DMS 273 (cell line): ENCODE results near the gene TGFBR2.
A peak's percentile ranks its signal among the peaks of the same experiment; 100 is the strongest.

Experiments used
- DNase-seq: peaks from one replicate; lab custom pipeline; 2025; ENCODE audit not compliant: unreplicated experiment; lab: John Stamatoyannopoulos, UW

Gene TGFBR2

DNA sequence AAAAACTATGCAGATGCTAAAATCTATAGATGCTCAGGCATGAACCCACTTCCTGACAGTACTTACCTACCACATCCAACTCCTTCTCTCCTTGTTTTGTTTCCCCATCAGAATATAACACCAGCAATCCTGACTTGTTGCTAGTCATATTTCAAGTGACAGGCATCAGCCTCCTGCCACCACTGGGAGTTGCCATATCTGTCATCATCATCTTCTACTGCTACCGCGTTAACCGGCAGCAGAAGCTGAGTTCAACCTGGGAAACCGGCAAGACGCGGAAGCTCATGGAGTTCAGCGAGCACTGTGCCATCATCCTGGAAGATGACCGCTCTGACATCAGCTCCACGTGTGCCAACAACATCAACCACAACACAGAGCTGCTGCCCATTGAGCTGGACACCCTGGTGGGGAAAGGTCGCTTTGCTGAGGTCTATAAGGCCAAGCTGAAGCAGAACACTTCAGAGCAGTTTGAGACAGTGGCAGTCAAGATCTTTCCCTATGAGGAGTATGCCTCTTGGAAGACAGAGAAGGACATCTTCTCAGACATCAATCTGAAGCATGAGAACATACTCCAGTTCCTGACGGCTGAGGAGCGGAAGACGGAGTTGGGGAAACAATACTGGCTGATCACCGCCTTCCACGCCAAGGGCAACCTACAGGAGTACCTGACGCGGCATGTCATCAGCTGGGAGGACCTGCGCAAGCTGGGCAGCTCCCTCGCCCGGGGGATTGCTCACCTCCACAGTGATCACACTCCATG is 65.3 kb downstream of the TGFBR2 start:
- no peak for DNase-seq

DNA sequence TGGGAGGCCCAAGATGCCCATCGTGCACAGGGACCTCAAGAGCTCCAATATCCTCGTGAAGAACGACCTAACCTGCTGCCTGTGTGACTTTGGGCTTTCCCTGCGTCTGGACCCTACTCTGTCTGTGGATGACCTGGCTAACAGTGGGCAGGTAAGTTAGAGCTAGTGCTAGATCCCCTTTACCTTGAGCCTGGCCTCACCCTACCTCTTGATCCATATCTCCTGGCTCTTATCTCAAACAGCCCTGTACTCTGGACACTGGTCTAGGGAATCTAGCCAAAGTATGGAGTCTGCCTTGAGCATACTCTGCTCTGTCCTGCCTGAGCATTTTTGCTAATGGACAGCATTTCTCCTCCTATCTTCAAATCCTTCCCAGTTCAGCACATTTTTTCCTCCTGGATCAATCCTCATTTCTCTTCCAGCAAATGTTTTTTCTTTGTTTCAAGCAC is 65.9 kb downstream of the TGFBR2 start:
- DNase-seq, result no peak

DNA sequence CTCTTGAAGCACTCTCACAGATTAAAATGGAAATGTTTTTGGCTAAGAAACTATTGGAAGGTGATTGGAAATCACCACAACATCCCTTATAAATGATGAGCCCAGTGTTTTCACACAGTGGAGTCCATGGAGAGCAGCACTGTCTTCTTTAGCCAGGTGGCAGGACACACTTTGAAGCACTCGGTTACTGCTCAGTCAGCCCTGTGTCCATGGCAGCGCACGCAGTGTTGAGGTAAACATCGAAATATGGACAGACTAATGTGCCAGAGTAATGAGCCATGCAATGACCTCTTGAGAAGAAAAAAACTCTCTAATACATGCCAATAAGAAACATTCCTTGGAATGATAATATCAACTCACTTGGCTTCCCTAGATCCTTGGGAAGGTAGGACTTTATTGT is 66.6 kb downstream of the TGFBR2 start:
- DNase-seq, result no peak

DNA sequence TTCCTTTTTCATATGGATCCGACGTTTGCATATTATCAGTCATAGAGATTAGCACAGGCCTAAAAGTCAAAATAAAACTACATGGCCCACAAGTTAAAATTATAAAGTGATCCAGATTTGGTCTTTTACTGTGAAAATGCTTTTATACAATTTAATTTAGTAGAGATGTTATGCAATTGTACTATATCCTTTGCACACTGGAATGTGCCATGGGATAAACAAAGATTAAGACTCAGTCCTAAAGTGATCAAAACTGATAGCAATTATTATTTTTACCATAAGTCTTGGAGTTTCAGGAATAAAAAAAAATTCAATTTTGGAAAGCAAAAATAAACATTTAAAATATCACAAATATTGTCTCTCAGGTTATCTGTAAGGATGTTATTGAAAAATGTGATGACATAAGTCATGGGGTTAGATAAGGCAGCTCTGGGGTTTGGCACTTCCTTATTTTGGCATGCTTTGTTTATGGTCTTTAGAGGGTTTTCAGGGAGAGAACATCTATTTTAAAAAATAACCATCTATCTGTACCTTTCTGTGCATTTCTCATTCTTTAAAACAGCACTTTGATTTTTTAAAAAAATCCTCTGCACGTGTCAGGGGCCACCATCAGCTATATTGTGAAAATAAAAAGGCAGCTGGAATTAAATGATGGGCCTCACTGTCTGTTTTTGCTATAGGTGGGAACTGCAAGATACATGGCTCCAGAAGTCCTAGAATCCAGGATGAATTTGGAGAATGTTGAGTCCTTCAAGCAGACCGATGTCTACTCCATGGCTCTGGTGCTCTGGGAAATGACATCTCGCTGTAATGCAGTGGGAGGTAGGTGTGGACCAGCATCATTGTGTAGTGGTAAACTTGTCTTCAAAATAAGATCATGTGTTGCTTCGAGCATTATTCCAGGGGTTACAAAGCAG is 67.3 kb downstream of the TGFBR2 start:
- no peak for DNase-seq

DNA sequence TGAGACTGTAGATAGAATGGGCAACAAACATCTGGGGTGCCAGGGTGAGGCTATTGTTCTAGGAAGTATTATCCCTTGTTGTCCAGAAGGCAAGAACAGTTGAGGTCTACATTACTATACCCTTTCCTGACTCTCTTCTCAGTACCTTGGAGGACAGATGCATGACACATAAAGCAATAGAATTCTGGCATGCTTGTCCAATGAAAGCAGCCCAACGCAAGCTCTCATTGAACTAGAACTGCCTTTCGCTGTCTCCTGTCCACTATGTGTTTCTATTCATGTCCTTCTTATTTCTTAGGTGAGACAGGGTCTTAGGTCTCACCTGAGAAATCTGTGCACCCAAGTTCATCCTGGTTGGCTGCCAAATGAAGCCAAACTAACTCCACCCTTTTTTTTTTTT is 68.6 kb downstream of the TGFBR2 start:
- DNase-seq, result no peak

DNA sequence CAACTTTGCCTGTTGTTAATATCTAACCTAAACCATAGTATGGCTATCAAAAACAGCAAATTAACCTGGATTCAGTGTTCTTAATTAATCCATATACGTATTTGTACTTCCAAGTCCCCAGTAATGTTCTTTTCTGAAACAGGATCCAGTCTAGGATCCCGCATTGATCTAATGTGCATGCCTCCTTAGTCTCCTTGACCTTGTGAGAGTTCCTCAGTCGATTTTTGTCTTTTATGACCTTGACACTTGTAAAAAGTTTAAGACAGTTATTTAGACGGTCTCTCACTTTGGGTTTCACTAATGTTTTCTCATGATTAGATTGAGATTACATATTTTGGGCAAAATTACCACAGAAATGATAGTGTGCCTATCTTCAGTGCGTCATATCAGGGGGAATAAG is 69.4 kb downstream of the TGFBR2 start:
- no peak for DNase-seq

DNA sequence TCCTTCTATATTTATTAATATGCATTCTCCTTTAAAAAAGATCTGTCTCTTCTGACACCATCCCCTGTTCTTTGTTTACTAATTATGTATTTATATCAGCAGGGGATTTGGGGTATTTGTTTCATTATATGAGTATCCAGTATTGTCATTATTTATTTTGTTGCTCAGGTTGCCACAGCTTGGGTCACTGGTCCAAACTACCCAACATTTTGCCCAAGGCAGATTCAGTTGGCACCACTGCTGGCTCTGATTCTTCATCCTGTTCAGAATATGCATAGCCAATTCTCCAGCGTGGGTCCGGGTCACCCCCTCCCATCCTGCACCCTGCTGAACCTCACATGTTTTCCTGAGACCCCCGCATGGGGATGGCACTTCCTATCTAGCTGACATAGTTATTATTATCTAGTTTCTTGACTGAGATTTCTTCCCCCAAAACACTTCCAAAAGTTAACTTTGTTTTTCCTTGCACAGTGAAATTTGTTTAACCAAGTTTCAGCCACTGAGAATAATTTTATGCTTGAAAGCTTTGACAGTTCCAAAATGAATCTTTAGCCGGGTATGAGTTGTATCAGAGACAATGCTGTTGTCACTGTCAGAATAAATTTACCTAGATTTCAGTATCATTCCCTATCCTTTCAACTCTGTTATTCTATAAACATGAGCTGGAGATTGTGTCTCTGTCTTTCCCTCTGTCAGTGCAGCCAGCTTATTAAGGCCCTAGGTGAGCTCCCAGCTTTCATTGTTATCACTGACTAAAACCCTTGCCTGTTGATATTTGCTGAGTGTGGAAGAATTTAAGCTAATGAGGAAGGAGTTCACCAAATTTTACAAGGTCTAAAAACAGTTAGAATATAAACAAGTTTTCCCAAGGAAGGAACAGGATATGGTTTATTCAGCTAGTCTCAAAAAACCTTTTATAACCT is 70.3 kb downstream of the TGFBR2 start:
- DNase-seq, result no peak

DNA sequence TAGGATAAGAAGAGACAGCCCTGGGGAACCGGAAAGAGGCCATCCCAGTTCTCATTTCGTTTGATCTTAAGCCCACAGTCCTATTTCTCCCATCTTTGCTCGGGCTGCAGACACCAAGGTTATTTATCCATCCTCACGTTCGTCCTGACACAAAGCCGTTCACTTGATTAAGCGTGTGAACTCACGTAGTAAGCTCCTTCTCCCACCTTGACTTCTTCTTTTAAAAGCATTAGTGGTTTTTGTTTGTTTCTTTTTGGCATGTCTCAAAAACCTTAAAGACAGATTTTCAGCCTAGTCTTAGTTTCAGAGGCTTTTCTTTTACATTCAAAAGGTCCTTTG is 70.9 kb downstream of the TGFBR2 start:
- no peak for DNase-seq

DNA sequence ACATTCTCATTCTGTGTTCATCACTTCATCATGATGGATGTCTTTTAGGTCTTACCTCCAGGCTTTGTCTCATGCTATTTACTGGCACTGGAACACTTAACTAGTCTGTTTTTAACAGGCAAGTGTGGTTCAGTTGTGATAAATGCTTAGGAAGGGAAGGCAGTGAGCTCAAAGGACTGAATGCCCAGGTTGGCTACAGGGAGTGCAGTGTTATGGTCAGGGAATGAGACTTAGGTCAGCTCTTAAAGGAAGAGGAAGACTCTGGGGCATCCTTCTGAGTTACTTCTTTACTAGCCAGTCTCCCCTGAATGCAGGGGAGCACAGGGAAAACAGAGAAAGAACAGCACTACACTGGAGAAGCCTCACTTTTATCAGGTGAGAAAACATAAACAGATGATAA is 72.6 kb downstream of the TGFBR2 start:
- no peak for DNase-seq

DNA sequence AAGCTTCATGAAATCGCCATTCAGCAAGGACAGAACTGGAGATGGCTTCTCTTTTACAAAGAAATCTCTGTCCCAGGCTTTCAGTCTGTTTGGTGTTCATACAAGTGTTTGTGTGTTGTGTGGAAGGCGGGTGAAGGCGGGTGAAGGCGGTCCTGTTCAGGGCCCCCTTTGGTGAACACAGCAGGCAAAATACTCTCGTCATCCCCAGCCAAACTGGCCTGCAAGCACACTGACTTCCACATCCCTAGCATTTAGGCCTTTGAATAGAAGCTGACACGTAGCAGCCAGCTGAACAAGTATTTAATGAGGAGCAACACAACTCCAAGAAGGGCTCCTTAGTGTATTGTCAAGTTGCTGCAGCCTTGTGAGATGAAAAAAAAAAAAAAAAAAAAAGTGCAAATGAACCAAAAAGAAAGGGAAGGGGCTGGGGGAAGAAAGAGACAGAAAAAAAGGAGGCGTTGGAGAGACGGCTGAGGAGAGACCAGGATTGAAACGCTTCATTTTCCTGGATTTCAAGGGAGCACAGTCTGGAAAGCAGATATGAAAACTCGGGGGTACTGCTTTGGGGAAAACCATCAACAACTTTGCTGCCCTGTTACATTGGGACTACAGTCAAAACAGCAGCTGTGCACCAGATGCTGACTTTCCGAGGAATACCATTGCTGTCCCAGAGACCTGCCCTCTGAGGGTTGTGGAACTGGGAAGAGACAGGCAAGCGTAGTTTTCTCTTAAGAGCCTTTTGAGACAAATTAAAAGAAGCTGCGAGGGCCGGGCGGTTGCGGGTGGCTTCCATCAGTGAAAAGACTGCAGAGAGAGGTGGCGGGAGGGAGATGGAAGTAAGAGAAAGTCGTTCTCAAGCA is 74.6 kb downstream of the TGFBR2 start:
- peak; percentile 54 for DNase-seq

DNA sequence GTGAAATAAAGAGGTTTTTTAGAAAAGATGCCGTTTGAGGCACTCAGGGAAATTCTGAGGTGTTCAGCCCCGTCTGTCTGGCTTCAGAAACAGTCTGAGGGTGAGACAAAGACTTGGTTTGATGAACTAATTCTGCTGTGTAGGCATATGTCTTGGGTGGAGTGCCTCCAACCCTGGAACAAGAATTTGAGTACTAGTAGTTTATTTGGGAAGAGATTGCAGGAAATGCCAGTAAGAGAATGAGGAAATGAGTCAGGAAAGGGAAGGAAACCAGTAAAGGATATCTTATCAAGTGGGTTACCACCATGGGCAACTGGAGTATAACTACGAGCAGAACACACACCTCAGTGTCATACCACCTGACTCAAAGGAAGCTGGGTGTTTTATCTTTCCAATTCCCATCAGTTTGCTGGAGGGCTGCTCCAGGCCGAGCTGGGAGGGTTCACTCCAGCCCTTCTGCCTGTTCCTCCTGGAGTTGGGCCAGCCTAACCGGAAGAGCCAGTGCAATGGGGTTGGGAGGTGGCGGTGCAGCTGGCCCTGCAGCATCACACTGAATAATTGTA is 75.3 kb downstream of the TGFBR2 start:
- peak; percentile 47 for DNase-seq

DNA sequence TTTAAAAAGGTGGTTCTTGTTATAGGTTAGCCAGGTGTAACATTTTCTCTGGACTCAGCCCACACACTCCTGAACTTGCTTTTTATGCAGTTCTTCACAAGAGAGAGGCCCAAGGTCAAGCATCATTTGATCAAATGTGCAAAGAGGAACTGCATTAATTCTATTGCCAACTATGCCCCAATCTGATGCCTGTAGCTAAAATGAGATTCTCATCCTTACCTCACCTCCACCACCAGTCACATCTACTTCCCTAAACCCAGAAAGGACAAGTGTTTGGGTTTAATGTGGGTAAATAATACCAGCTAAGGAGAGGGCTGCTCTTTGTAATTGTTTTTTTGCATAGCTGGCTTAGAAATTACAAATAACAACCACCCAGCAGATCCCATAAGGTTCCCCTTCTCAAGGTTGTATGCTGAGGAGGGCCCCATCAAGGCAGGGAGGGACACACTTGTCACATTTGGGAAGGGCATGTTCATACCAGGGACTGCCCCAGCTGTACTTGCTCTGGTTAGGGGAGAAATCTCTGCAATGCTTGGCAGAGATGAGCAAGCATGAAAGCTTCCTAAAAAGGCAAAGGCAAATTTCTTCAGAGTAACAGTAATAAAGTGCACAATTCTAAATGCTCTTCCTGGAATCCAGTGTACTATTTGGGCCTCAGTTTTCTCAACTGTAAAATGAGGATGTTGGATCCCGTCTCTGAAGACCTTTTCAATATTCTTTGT is 76.2 kb downstream of the TGFBR2 start:
- DNase-seq, result no peak

DNA sequence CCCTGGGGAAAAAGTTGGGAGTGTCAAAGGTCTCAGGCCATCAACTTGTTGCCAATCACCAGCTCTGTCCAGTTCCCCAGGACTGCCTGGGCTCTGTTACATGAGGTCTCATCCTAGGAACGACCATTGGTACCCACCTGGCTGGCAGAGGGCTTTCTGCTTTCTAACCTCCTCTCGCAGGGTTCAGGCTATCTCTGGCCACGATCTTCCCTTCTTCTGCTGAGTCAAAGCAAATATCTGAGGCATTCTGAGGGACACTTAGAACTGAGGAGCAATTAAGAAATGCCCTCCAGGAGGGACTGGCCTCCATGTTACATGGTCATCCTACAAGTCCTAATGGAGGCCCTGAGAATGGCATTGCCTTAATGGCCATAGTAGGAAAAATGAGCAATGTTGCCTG is 77.4 kb downstream of the TGFBR2 start:
- DNase-seq, result no peak

DNA sequence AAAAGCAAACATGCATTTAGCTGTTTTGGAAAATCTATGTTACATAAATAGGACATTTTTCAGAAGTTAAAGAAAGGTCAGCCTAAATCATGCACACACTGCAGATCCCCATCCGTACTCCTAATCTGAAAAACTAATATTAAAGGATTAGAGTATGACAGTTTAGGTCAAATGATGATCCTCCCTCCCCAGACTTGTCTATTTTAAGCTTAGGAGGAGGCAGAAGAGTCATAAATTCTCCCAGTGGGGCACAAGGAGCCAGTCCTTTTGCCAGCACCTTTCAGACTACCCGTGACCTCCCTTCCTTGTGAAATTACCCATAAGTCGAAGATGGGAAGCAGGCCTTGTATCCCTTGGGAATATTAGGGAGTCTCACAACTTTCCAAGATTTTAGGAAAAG is 78.0 kb downstream of the TGFBR2 start:
- no peak for DNase-seq

DNA sequence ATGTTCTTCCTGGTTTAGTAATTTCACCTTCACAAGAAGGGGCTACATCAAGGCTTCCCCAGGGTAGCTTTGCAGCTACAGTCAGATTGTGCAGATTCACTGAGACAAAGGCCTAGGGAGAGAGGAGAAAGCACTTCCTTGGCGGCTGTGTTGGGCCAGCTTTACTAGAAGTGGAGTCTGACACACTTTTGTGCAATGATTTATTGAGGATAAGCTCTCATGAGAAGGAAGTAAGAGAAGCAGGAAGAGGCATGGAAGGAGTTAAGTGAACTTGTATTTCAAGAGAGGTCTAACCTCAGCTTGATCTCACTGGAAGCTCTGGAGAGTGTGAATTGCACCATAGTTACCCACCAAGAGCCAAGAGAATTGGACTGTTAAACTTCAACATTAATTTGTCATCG is 78.9 kb downstream of the TGFBR2 start:
- no peak for DNase-seq

DNA sequence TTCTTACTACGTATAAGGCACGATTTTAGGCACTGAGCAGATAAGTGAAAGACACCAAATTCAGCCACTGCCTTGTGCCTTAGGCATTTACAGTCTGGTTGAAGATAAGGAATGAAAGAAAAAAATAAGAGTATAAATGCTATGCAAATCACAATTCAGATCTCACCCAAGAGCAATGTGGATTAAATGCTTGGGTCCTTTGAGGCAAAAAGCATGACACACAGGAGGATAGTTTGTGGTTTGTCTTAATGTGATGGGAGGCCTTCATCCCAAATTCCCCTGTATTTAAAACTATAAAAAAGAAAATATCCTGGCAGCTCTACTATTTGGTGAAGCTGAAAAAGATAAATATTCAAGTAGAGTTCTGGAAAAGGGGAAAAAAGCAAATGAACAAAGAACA is 79.8 kb downstream of the TGFBR2 start:
- no peak for DNase-seq

DNA sequence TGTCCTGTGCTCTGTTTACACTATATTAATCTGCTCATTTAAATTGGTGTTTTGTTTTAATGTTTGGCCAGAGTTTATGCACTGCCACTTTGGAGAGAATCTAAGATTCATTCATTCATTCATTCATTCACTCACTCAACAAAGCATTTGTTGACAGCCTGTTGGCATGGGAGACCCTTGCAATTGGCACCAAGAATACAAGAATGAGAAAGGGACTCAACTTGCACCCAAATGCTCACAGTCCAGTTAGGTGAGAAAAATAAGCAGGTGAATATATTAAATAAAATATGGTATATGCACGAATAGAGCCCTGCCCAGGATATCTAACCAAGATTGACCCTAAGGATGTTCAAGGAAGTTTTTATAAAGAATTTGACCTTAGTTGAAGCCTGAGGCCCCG is 80.4 kb downstream of the TGFBR2 start:
- no peak for DNase-seq

DNA sequence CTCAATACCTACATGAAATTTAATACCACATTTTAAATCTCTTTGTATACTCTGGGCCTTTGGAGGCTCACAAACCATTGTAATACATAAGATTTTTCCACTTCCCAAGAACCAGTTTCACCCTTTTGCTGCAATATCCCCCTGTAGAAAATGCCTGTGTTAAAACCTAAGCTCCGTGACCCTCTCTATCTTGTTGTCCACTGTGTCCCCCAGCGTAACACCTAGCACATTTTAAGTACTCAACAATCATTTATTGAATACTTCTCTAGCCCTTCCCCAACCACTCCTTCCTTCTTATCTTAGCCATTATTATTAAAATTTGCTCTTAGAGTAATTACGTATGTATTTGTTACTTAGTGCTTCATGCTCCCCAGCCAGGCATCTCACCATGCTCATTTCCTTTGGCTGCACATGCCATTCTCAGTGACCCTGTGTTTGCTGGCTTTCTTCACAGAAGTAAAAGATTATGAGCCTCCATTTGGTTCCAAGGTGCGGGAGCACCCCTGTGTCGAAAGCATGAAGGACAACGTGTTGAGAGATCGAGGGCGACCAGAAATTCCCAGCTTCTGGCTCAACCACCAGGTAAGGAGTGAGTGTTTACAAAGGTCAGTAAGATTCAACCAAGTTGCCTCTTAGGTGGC is 81.6 kb downstream of the TGFBR2 start:
- no peak for DNase-seq
